Nasal cavity respiratory epithelium epithelial cell of viscerocranial mucosa (primary cell): ENCODE measurements around the gene USP31. TPM values are rescaled to one million over a fixed set of nuclear protein-coding genes. Genes with fewer than 3 reads are reported as not detected.

Experiments used
- total RNA-seq: library from RNA; depleted of rRNA; stranded (reverse); fragments of >200 nt; gene quantifications from 2 replicates; pipeline ENCODE4 v1.2.3, GENCODE V29; 2014

Gene USP31, protein sequence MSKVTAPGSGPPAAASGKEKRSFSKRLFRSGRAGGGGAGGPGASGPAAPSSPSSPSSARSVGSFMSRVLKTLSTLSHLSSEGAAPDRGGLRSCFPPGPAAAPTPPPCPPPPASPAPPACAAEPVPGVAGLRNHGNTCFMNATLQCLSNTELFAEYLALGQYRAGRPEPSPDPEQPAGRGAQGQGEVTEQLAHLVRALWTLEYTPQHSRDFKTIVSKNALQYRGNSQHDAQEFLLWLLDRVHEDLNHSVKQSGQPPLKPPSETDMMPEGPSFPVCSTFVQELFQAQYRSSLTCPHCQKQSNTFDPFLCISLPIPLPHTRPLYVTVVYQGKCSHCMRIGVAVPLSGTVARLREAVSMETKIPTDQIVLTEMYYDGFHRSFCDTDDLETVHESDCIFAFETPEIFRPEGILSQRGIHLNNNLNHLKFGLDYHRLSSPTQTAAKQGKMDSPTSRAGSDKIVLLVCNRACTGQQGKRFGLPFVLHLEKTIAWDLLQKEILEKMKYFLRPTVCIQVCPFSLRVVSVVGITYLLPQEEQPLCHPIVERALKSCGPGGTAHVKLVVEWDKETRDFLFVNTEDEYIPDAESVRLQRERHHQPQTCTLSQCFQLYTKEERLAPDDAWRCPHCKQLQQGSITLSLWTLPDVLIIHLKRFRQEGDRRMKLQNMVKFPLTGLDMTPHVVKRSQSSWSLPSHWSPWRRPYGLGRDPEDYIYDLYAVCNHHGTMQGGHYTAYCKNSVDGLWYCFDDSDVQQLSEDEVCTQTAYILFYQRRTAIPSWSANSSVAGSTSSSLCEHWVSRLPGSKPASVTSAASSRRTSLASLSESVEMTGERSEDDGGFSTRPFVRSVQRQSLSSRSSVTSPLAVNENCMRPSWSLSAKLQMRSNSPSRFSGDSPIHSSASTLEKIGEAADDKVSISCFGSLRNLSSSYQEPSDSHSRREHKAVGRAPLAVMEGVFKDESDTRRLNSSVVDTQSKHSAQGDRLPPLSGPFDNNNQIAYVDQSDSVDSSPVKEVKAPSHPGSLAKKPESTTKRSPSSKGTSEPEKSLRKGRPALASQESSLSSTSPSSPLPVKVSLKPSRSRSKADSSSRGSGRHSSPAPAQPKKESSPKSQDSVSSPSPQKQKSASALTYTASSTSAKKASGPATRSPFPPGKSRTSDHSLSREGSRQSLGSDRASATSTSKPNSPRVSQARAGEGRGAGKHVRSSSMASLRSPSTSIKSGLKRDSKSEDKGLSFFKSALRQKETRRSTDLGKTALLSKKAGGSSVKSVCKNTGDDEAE (N-terminal part only)
- total RNA-seq: 22.2 and 45.3 TPM in 2 replicates

DNA sequence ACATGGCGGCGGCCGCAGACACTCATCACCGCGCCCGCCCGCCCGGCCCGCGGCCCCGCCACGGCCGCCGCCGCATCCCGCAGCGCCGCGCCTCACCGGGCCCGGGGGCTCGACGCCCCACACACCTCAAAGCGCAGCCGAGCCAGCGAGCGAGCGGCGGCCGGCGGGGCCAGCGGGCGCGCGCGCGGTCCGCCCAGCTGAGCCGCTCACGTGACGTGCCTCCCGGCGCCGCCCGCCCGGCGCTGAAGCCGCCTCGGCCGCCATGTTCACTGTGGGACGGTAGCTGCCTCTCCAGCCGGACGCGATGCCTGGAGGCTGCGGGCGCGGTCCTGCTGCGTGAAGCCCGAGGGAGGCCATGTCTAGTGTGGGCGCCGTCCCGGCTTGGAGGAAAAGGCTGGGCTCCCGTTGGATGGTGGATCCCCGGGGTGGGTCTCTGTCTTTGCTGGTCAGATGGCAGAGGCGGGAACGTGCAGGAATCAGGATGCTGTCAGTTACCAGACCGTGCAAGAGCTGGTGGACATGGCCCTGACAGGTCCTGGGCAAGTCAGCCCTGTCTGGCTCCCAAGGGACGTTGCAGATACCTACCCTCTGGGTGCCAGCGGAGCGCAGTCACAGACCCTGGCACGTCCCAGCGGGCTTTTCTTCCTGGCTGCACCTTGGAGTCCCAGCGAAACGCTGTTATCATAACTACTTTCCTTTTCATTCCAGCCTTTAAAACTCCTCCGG, at the start of gene USP31:
USP31 (minus strand) TSS at position 186 of the 726 bp plus-strand sequence; CDS start at position 4, 182 bp downstream.

GRCh38 chr16:23182679-23183542, 33.7 kb upstream of the USP31 start, which contains the start of gene SCNN1G:
Gene SCNN1G (plus strand): TSS chr16:23182745. CDS start chr16:23186272, 3,527 bp downstream.

Other genes starting within 250 kb of the USP31 start
- under 0.01 and 0.14 TPM in 2 replicates for gene SCNN1G, start 33.3 kb upstream of the USP31 start, total RNA-seq
- 1.7 and 2.2 TPM in 2 replicates for gene SCNN1B, start 152.8 kb upstream of the USP31 start, total RNA-seq